Esophagus squamous epithelium (tissue), 5 donors: ENCODE measurements around the gene BICDL2. TPM values are rescaled to one million over a fixed set of nuclear protein-coding genes. Genes with fewer than 3 reads are reported as not detected.

Experiments used
- DNase-seq: peaks from one replicate; lab custom pipeline; 2025; lab: John Stamatoyannopoulos, UW
- H3K27ac ChIP-seq, 4 donors: fragments of 200-600 bp; sonication (generic); one replicate each; pipeline ENCODE4 v1.5.1; 2016 to 2019; ENCODE audit warnings: mild to moderate bottlenecking in 1 of 4
- H3K27me3 ChIP-seq, 4 donors: fragments of 200-600 bp; sonication (generic); 1 replicate in 3 of 4; 2 replicates in 1 of 4; pipeline versions ENCODE4 v1.5.1 to v1.6.0; 2017 to 2021; ENCODE audit warnings: antibody characterized with exemption in 1 of 4
- H3K36me3 ChIP-seq, 3 donors: fragments of 200-600 bp; sonication (generic); one replicate each; pipeline ENCODE4 v1.5.1; 2016 to 2019
- H3K4me1 ChIP-seq, 3 donors: fragments of 200-600 bp; sonication (generic); one replicate each; pipeline ENCODE4 v1.5.1; 2017 to 2019
- H3K4me3 ChIP-seq, 4 donors: fragments of 200-600 bp; sonication (generic); 1 replicate in 3 of 4; 2 replicates in 1 of 4; pipeline ENCODE4 v1.5.1; 2016 to 2019; ENCODE audit warnings: mild to moderate bottlenecking in 2 of 4, moderate library complexity in 1 of 4
- H3K9me3 ChIP-seq, 3 donors: fragments of 200-600 bp; sonication (generic); one replicate each; pipeline ENCODE4 v1.5.1; 2016 to 2019
- CTCF ChIP-seq, 6 experiments: fragments of 450-650 bp in 4 of 6; fragments of 200-600 bp in 2 of 6; sonication (generic) in 2 of 6; IDR thresholded peaks; one replicate each; pipeline ENCODE4 v1.5.1; 2016 to 2019; ENCODE audit warnings: antibody characterized with exemption in 6 of 6, mild to moderate bottlenecking in 4 of 6, moderate library complexity in 4 of 6
- POLR2A ChIP-seq, 4 donors: fragments of 450-650 bp; IDR thresholded peaks; one replicate each; pipeline ENCODE4 v1.6.1; 2017; ENCODE audit warnings: antibody characterized with exemption in 4 of 4, mild to moderate bottlenecking in 4 of 4, moderate library complexity in 3 of 4
- WGBS, 2 donors: methylation state at CpG; one replicate each; pipeline ENCODE4 v1.1.5; 2018; 5-methylcytosine and 5-hydroxymethylcytosine counted together
- intact Hi-C: fragments of 100-400 bp; cut with DNase I; formaldehyde crosslinking; loops from one replicate; pipeline ENCODE4 v1.15.0; 2022
- total RNA-seq, 4 donors: library from RNA; depleted of rRNA; stranded (reverse); fragments of >200 nt; gene quantifications; one replicate each; pipeline ENCODE4 v1.1.0, GENCODE V29; 2016
- donor health status: DM: yes; HTN: yes; CAD: no.

Gene BICDL2
- total RNA-seq, 4 donors from 2014 or later, result 54.9 to 204 (median 96.4) TPM

- TF ChIP-seq CTCF (IDR thresholded peaks at IDR 0.05) (no peak), POLR2A (IDR thresholded peaks at IDR 0.05) (no peak)
- H3K4me1 ChIP-seq, result peaks cover 23 to 75% (median 25%) of the 10 kb centered on the region in 3 donors
- no peak overlapping the region for H3K27ac ChIP-seq
- H3K27me3 ChIP-seq, result peaks cover 0 to 56% (median 0%) of the 10 kb centered on the region in 4 donors
- intact Hi-C loops, result no loop called here
- peaks cover 5 to 49% (median 9%) of the 10 kb centered on the region in 3 donors for H3K36me3 ChIP-seq
- DNase-seq, result no peak
- 22 to 38% methylated on average over 5 to 9 of the region's 15 CpGs for WGBS, 2 donors
- H3K4me3 ChIP-seq, result no peak overlapping the region
- no peaks in the 10 kb centered on the region for H3K9me3 ChIP-seq
These were observed 7.9 kb downstream of the BICDL2 start for GRCh38 chr16:3028716-3029319.

GRCh38 chr16:3027983-3028715, 8.6 kb downstream of the BICDL2 start:
- Histone ChIP-seq H3K27me3 (peaks cover 0 to 49% (median 0%) of the 10 kb centered on the region in 4 donors), H3K36me3 (peaks cover 5 to 42% (median 9%) of the 10 kb centered on the region in 3 donors), H3K4me3 (peak overlapping the region in 1 of 4 donors; percentile 8), H3K4me1 (peaks cover 30 to 80% (median 30%) of the 10 kb centered on the region in 3 donors), H3K9me3 (no peaks in the 10 kb centered on the region), H3K27ac (peak overlapping the region in 1 of 4 donors; percentile 25)
- 0% methylated on average over 2 to 6 of the region's 58 CpGs for WGBS, 2 donors
- TF ChIP-seq CTCF (IDR thresholded peaks at IDR 0.05) (peak; percentile 75 to 85 (median 84)), POLR2A (IDR thresholded peaks at IDR 0.05) (no peak)
- intact Hi-C loops, result no loop called here
- DNase-seq, result no peak

- Histone ChIP-seq H3K27ac (no peak overlapping the region), H3K9me3 (no peaks in the 10 kb centered on the region), H3K4me1 (peaks cover 37 to 80% (median 37%) of the 10 kb centered on the region in 3 donors), H3K27me3 (peaks cover 0 to 42% (median 0%) of the 10 kb centered on the region in 4 donors), H3K36me3 (peaks cover 5 to 40% (median 9%) of the 10 kb centered on the region in 3 donors), H3K4me3 (no peak overlapping the region)
- WGBS, 2 donors, result 78 to 85% methylated on average over 4 to 8 of the region's 8 CpGs
- TF ChIP-seq POLR2A (IDR thresholded peaks at IDR 0.05) (no peak), CTCF (IDR thresholded peaks at IDR 0.05) (no peak)
- no peak for DNase-seq
- intact Hi-C loops, result no loop called here
These were observed 9.3 kb downstream of the BICDL2 start for GRCh38 chr16:3027489-3027795.

GRCh38 chr16:3026609-3027488, 9.9 kb downstream of the BICDL2 start:
- Histone ChIP-seq H3K4me1 (peaks cover 43 to 80% (median 43%) of the 10 kb centered on the region in 3 donors), H3K4me3 (no peak overlapping the region), H3K9me3 (no peaks in the 10 kb centered on the region), H3K36me3 (peaks cover 5 to 40% (median 9%) of the 10 kb centered on the region in 3 donors), H3K27ac (no peak overlapping the region), H3K27me3 (peaks cover 0 to 36% (median 0%) of the 10 kb centered on the region in 4 donors)
- no peak for TF ChIP-seq CTCF (IDR thresholded peaks at IDR 0.05)
- DNase-seq, result no peak
- WGBS, 2 donors, result 88 to 90% methylated on average over 9 to 13 of the region's 24 CpGs
- intact Hi-C loops, result no loop called here
